SH-SY5Y (cell line): ENCODE measurements around the gene EYA4.

Experiments used
- GATA2 ChIP-seq: IDR thresholded peaks from 2 replicates; pipeline ENCODE4 v1.6.1; 2011; ENCODE audit warnings: mild to moderate bottlenecking, low read depth, low read length
- GATA3 ChIP-seq: IDR thresholded peaks from 2 replicates; pipeline ENCODE4 v1.6.1; 2011; ENCODE audit warnings: low read depth, mild to moderate bottlenecking, low read length, moderate library complexity

Gene EYA4

DNA sequence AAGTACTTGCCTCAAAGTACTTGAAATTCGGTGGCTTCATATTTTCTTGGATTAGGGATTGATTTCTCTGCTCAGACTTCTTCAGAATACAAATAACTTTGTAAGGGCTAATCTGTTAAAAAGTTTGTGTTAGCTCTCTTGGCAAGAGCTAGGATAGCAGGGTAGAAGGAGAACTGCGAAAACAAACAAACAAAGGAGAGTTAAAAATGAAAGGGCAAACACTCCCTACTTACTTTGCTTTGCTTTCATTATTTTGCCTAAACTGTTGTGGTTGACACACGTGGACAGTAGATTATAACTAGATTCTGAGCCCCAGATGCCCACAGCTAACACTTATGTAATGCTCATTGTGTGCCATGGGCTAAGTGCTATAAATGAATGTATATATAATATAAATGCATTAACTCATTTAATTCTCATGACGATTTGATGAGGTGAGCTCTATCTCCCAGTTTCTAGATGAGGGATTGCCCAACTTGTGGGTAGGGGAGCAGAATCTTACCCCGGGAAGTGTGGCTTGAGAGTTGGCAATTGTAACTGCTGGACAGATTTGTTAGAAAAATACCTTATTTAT, 48.7 kb downstream of the EYA4 start:
- TF ChIP-seq GATA2, result no peak
- no peak for TF ChIP-seq GATA3

DNA sequence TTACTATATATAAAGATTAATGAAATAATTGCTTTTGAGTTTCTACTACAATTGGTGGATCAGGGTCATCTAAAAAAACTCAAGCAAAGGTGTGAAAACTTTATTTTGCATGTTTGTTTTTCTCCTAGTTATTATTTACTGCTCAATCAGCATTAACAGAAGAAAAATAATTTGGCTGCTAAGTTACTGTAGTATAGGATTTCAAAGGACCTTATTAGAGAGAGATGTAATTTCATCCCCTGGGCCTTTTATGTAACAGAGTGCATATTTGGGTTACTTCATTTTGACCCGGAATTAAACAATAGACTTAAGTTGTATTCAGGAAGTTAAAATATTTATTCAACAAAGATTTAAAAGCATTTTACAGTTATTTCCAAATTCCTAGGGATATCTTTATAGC, 49.8 kb downstream of the EYA4 start:
- TF ChIP-seq GATA2 (no peak), GATA3 (no peak)

GRCh38 chr6:133291671-133292070, 50.5 kb downstream of the EYA4 start:
- TF ChIP-seq GATA3 (no peak), GATA2 (no peak)

DNA sequence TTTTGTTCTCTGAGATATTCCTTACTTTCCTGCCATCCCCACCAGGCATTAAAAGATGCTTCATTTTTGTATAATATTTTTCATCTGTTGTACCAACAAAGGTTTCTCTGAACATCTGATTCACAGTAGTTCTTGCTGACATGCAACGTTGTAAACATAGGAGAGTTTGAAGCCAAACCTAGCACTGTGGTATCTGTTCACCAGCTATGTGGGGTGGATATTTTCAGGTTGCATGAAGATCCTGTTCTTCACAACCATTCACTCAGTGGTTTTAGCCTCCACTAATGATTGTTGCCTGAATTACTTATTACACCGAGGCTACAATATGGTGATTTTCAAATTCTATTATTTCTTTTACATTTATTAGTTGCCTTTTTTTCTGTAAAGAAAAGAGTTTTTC, 56.5 kb downstream of the EYA4 start:
- TF ChIP-seq GATA2 (no peak), GATA3 (no peak)

- TF ChIP-seq GATA2, result no peak
- TF ChIP-seq GATA3, result no peak
Measured at GRCh38 chr6:133298335-133298734, 57.2 kb downstream of the EYA4 start.

GRCh38 chr6:133298801-133299200, 57.6 kb downstream of the EYA4 start:
- TF ChIP-seq GATA2 (no peak), GATA3 (no peak)

DNA sequence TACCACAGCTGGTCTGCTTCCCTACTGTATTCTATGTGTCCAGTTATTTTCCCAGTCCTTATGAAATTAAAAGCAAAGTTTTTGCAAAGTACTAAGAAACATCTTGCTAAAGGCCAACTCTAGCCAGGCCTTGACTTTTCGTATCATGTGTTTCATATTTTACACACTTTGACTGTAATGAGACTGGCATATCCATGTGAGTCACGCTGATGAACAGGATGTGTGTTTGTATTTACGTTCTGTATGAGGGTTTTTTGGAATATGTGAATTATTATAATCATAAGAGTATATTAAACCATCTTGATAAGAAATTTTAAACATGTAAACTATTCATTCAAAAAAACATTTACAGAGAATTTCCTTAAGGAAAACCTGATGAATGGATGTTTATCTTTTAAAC, 59.7 kb downstream of the EYA4 start:
- no peak for TF ChIP-seq GATA3
- TF ChIP-seq GATA2, result no peak

- TF ChIP-seq GATA2 (no peak), GATA3 (no peak)
Measured at GRCh38 chr6:133301835-133302234, 60.7 kb downstream of the EYA4 start.

GRCh38 chr6:133306931-133307330, 65.8 kb downstream of the EYA4 start:
- TF ChIP-seq GATA3, result no peak
- no peak for TF ChIP-seq GATA2

DNA sequence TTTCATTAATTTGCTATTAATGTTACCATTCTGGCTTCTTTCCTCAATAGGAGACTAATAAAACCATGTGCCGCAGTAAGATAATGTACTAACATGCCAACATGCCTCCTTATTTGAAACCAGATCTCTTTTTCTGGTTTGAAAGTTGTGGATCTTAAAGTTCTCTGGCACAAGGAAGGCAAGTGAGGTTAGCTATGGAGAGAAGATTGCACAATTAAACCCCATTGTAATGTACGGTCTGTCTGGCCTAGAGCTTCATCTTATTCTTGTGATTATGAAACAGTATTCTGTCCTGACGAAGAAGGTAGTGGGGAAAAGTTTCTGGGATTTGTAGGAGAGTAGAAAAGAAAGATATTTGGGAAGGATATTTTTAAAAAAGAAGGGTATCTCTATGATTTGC, 68.4 kb downstream of the EYA4 start:
- no peak for TF ChIP-seq GATA2
- TF ChIP-seq GATA3, result no peak

GRCh38 chr6:133312006-133312405, 70.8 kb downstream of the EYA4 start:
- no peak for TF ChIP-seq GATA3
- TF ChIP-seq GATA2, result no peak

DNA sequence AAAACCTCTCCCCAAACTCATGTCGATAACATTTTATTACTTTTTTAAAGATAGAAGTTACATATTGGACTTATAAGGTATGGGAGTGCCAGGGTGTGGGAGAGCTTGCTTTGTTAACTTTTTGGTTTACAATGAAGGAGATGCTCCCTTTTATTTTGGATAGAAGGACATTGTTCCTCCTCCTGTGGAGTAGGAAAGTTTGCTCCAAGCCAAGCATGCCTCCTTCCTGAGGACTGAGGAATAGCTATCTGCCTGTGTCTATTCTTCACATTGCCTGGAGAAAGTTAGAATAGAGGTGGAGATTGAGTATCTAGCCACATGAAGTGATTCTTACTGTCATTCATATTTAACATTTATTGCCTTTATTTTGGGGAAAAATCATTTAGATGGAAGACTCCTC, 71.9 kb downstream of the EYA4 start:
- TF ChIP-seq GATA3 (no peak), GATA2 (no peak)

DNA sequence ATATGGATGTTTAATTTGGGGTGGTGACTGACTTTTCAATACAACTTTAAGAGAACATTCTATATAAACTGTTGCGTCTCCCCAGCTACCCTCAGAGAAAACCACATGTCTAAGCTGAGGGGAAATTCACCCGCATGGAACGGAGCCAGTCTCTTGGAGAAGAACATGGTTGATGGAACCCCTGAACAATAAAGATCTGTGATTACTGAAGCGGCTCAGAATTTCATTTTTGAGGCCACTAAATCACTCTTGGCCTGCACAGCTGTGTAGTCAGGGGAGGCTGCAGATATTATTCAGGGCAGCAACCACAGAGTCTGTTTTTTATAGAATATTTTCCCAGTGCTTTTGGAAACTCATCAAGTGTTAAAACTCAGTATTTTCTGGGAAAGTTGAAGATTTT, 73.8 kb downstream of the EYA4 start:
- no peak for TF ChIP-seq GATA3
- TF ChIP-seq GATA2, result no peak

DNA sequence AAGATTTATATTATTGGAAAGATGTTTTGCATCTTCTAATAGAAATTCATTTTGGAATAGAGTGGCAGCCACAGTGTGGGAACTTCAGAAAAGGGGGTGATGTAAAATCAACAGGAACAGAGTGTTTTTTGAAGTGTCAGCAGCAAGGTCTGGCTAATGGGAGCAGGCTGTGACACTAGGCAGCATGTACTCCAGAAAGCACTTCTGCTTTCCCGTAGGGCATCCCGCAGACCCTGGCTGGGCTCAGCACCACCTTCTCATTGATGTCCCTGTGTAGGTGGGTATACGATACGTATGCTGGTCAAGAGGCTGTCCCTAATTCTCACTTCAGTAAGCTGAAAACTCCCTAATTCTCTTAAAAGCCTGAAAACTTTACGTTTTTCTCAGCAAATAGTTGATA, 74.7 kb downstream of the EYA4 start:
- TF ChIP-seq GATA2 (no peak), GATA3 (no peak)

GRCh38 chr6:133317704-133318103, 76.5 kb downstream of the EYA4 start:
- no peak for TF ChIP-seq GATA2
- TF ChIP-seq GATA3, result no peak

DNA sequence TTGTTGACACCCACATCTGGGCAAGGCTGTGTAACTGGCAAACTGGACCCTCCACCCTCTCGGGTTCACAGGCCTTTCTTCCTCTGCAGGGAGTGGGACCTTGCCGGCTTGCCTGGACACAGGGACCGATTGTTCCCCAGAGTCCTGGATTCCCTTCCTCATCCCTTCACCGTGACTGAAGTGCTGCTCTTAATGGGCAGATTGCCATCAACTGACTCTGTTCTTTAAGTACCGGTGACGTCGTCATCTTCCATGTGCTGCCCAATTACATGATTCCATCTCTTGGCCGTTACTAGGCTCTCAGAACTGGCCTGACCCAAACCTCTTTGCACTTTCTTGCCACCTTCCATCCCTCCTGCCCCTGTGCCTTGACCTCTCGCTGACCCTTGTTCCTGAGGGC, 85.4 kb downstream of the EYA4 start:
- TF ChIP-seq GATA3 (no peak), GATA2 (no peak)

DNA sequence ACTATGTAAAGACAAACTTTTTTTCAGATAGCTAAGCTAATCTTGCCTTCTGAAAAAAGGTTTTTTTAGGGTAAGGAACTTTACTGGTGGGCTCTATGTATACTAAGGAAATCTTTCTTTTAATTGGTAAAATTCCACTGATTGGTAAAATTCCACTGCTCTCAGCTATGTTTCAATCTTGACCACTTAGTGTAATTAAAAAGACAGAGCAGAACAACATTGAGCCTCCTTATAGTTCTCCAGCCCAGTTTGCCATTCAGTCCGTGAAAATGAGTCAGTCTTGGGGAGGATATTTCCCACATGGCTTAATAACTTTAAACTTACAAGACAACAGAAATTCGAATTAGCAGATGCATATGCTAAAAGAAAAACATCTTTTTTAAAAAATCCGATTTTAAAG, 92.7 kb downstream of the EYA4 start:
- TF ChIP-seq GATA3 (no peak), GATA2 (no peak)
